ENCODE data around the gene ST3GAL3.
"Not testable (repeated sequence)": the region's sequence is repeated elsewhere in the genome, so short reads cannot be mapped to it uniquely, and the experiment has no call there.

The ST3GAL3 gene

GRCh38 chr1:43776043-43776761, 68.9 kb downstream of the ST3GAL3 start:
- H3K9ac ChIP-seq (ENCODE audit: insufficient read length, low read depth), result no peak overlapping the region
- no peak overlapping the region for H3K4me3 ChIP-seq (ENCODE audit: insufficient read length, low read depth)
- no peaks in the 10 kb centered on the region for H3K4me1 ChIP-seq (ENCODE audit: insufficient read depth, insufficient read length)
- H3K36me3 ChIP-seq (ENCODE audit: insufficient read depth, insufficient read length, low read length), result no peaks in the 10 kb centered on the region
- no peaks in the 10 kb centered on the region for H3K27me3 ChIP-seq (ENCODE audit: insufficient read depth, insufficient read length)
- no peak for DNase-seq (ENCODE audit: low read depth, low spot score)
- peaks cover 15% of the 10 kb centered on the region for H3K9me3 ChIP-seq (ENCODE audit: insufficient read depth, low read length)
- no peak for TF ChIP-seq ZNF274 (IDR thresholded peaks at IDR 0.05; ENCODE audit: low read depth, low read length)
- TF ChIP-seq SUZ12 (IDR thresholded peaks at IDR 0.05; ENCODE audit: extremely low read depth, insufficient read depth, insufficient read length), result no peak
- TF ChIP-seq YY1 (IDR thresholded peaks at IDR 0.05; ENCODE audit: insufficient read depth, insufficient read length), result no peak

DNA sequence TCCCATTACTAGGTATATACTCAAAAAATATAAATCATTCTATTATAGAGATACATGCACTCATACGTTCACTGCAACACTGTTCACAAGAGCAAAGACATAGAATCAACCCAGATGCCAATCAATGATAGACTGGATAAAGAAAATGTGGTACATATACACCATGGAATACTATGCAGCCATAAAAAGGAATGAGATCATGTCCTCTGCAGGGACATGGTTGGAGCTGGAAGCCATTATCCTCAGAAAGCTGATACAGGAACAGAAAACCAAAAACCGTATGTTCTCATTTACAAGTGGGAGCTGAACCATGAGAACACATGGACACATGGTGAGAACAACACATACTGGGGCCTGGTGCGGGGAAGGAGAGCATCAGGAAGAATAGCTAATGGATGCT, 70.6 kb downstream of the ST3GAL3 start:
- H3K4me1 ChIP-seq (ENCODE audit: insufficient read depth, insufficient read length); DNase-seq (ENCODE audit: low read depth, low spot score); H3K27me3 ChIP-seq (ENCODE audit: insufficient read depth, insufficient read length); H3K36me3 ChIP-seq (ENCODE audit: insufficient read depth, insufficient read length, low read length); H3K4me3 ChIP-seq (ENCODE audit: insufficient read length, low read depth); H3K9ac ChIP-seq (ENCODE audit: insufficient read length, low read depth): not testable (repeated sequence)
- H3K9me3 ChIP-seq (ENCODE audit: insufficient read depth, low read length), result peaks cover 15% of the 10 kb centered on the region

GRCh38 chr1:43779266-43779665, 71.9 kb downstream of the ST3GAL3 start:
- DNase-seq (ENCODE audit: low read depth, low spot score), result no peak
- no peak overlapping the region for H3K9ac ChIP-seq (ENCODE audit: insufficient read length, low read depth)
- no peak for TF ChIP-seq SUZ12 (IDR thresholded peaks at IDR 0.05; ENCODE audit: extremely low read depth, insufficient read depth, insufficient read length)
- no peaks in the 10 kb centered on the region for H3K36me3 ChIP-seq (ENCODE audit: insufficient read depth, insufficient read length, low read length)
- no peak overlapping the region for H3K4me3 ChIP-seq (ENCODE audit: insufficient read length, low read depth)
- peaks cover 6% of the 10 kb centered on the region for H3K4me1 ChIP-seq (ENCODE audit: insufficient read depth, insufficient read length)
- H3K27me3 ChIP-seq (ENCODE audit: insufficient read depth, insufficient read length), result no peaks in the 10 kb centered on the region
- peaks cover 15% of the 10 kb centered on the region for H3K9me3 ChIP-seq (ENCODE audit: insufficient read depth, low read length)

DNA sequence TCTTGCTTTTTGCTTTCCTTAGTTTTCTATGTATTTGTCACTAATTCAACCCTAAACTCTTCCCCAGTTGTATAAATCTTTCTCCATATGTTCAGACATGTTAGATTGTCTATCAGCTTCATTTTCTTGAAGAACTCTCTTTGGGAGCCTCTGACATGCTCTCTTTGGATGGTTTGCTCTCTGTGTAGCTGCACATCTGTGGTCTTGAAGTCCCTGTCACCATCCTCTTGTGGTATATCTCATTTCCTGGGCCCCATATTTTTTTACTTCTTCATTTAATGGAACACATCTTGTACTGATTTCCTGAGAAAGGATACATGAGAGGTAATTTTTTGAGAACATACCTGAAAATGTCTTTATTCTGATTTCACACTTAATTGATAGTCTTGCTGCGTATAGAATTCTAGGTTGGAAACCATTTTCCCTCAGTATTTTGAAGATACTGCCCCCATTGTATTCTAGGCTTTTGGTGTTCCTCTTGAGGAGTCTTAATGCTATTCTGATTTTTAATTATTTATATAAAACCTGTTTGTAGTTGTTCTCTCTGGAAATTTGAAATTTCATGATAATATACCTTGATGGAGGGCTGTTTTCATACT, 72.6 kb downstream of the ST3GAL3 start:
- no peak for DNase-seq (ENCODE audit: low read depth, low spot score)

DNA sequence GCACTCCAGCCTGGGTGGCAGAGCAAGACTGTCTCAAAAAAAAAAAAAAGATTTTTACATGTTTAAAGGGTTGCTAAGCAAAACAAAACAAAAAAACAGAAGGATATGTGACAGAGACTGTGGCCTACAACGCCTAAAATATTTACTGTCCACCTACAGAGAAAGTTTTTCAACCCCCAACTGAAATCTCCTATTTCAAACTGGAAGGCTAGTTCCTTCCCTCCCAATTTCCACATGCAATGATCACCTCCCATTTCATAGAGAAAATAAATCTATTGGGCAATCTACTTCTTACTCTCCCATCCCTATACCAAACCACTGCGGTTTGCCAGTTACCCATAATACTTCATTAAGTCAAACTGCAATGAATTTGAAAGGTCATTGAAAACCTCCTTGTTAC, 74.2 kb downstream of the ST3GAL3 start:
- Histone ChIP-seq H3K36me3 (ENCODE audit: insufficient read depth, insufficient read length, low read length) (peaks cover 4% of the 10 kb centered on the region), H3K27me3 (ENCODE audit: insufficient read depth, insufficient read length) (no peaks in the 10 kb centered on the region), H3K4me3 (ENCODE audit: insufficient read length, low read depth) (no peak overlapping the region), H3K4me1 (ENCODE audit: insufficient read depth, insufficient read length) (peaks cover 6% of the 10 kb centered on the region), H3K9ac (ENCODE audit: insufficient read length, low read depth) (no peak overlapping the region), H3K9me3 (ENCODE audit: insufficient read depth, low read length) (peaks cover 15% of the 10 kb centered on the region)
- DNase-seq (ENCODE audit: low read depth, low spot score), result no peak
- TF ChIP-seq ZNF274 (IDR thresholded peaks at IDR 0.05; ENCODE audit: low read depth, low read length) (no peak), YY1 (IDR thresholded peaks at IDR 0.05; ENCODE audit: insufficient read depth, insufficient read length) (no peak), SUZ12 (IDR thresholded peaks at IDR 0.05; ENCODE audit: extremely low read depth, insufficient read depth, insufficient read length) (no peak)

More for the DNA sequence above, 72.6 kb downstream of the ST3GAL3 start:
- H3K4me3 ChIP-seq (ENCODE audit: insufficient read length, low read depth), result no peak overlapping the region
- H3K36me3 ChIP-seq (ENCODE audit: insufficient read depth, insufficient read length, low read length), result no peaks in the 10 kb centered on the region
- peaks cover 6% of the 10 kb centered on the region for H3K4me1 ChIP-seq (ENCODE audit: insufficient read depth, insufficient read length)
- H3K27me3 ChIP-seq (ENCODE audit: insufficient read depth, insufficient read length), result no peaks in the 10 kb centered on the region
- H3K9ac ChIP-seq (ENCODE audit: insufficient read length, low read depth), result no peak overlapping the region
- peaks cover 15% of the 10 kb centered on the region for H3K9me3 ChIP-seq (ENCODE audit: insufficient read depth, low read length)
- TF ChIP-seq YY1 (IDR thresholded peaks at IDR 0.05; ENCODE audit: insufficient read depth, insufficient read length) (no peak), ZNF274 (IDR thresholded peaks at IDR 0.05; ENCODE audit: low read depth, low read length) (no peak), SUZ12 (IDR thresholded peaks at IDR 0.05; ENCODE audit: extremely low read depth, insufficient read depth, insufficient read length) (no peak)

DNA sequence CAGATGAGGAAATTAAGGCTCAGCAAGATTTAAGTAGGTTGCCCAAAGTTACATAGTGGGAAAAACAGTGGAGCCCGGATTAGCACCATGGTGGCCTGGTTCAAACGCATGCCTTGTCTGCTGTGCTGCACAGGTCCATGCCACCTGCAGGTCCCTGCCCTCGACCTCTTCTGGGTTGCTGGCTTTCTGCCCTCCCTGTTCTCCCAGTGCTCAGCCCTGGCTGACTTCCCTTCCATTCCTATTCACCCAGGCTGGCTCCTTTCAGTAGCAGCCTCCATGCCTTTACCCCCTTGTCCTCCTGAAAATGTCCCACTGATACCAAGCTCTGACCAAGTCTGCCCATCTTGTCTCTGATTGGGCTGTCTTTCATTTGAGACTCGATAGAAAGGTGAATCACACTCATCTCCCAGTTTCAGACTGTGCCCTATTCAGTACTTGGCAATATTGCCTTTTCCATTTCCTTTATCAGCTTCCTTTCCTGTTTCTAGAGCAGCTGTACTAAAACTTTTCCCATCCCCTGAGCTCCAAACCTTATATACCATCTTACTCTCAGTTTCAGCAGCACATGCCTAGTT, 75.8 kb downstream of the ST3GAL3 start:
- no peak for DNase-seq (ENCODE audit: low read depth, low spot score)
- Histone ChIP-seq H3K27me3 (ENCODE audit: insufficient read depth, insufficient read length) (no peaks in the 10 kb centered on the region), H3K9me3 (ENCODE audit: insufficient read depth, low read length) (peaks cover 15% of the 10 kb centered on the region), H3K36me3 (ENCODE audit: insufficient read depth, insufficient read length, low read length) (peaks cover 4% of the 10 kb centered on the region), H3K4me3 (ENCODE audit: insufficient read length, low read depth) (no peak overlapping the region), H3K4me1 (ENCODE audit: insufficient read depth, insufficient read length) (peaks cover 6% of the 10 kb centered on the region), H3K9ac (ENCODE audit: insufficient read length, low read depth) (no peak overlapping the region)
- TF ChIP-seq ZNF274 (IDR thresholded peaks at IDR 0.05; ENCODE audit: low read depth, low read length), result no peak
- no peak for TF ChIP-seq SUZ12 (IDR thresholded peaks at IDR 0.05; ENCODE audit: extremely low read depth, insufficient read depth, insufficient read length)
- TF ChIP-seq YY1 (IDR thresholded peaks at IDR 0.05; ENCODE audit: insufficient read depth, insufficient read length), result no peak

DNA sequence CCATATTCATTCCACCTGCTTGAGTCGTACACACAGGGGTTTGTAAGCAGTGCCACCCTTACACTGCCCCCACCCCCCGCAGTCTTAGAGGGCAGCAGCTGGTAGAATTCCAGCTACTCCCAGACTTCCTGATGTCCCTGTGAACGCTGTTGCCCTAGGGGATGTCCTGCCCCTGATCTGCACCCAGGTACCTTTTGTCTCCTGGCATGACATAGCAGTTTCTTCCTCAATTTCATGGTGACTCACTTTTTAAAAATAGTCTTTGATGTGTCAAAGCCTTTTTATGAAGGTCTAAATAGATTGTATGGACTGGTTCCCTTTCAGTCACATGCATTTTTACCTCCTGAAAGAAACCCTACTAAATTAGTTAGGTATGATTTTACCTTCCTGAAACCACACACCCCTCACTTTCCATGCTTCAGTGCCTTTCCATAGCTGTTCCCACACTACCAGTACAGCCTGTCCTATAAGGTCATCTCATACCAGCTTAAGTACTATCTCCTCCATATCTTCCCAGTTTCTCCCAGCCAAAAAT, 76.4 kb downstream of the ST3GAL3 start:
- Histone ChIP-seq H3K9ac (ENCODE audit: insufficient read length, low read depth) (no peak overlapping the region), H3K9me3 (ENCODE audit: insufficient read depth, low read length) (peaks cover 15% of the 10 kb centered on the region), H3K36me3 (ENCODE audit: insufficient read depth, insufficient read length, low read length) (peaks cover 4% of the 10 kb centered on the region), H3K4me3 (ENCODE audit: insufficient read length, low read depth) (no peak overlapping the region), H3K27me3 (ENCODE audit: insufficient read depth, insufficient read length) (no peaks in the 10 kb centered on the region), H3K4me1 (ENCODE audit: insufficient read depth, insufficient read length) (peaks cover 6% of the 10 kb centered on the region)
- TF ChIP-seq SUZ12 (IDR thresholded peaks at IDR 0.05; ENCODE audit: extremely low read depth, insufficient read depth, insufficient read length) (no peak), YY1 (IDR thresholded peaks at IDR 0.05; ENCODE audit: insufficient read depth, insufficient read length) (no peak), ZNF274 (IDR thresholded peaks at IDR 0.05; ENCODE audit: low read depth, low read length) (no peak)
- no peak for DNase-seq (ENCODE audit: low read depth, low spot score)

All from NT2/D1 (cell line).